Pulmonary artery endothelial cell (primary cell): Measurements from ENCODE around the gene TUBB. TPM values are rescaled to one million over a fixed set of nuclear protein-coding genes. Genes with fewer than 3 reads are reported as not detected.

ENCODE experiments used
- DNase-seq: peaks from one replicate; pipeline ENCODE4 v3.0.0-alpha.2; 2011; ENCODE audit warnings: low read depth, low spot score
- total RNA-seq: library from RNA; depleted of rRNA; stranded (reverse); fragments of >200 nt; gene quantifications from 2 replicates; pipeline ENCODE4 v1.2.3, GENCODE V29; 2014

Gene TUBB
- total RNA-seq, 1 donor from 2014 or later = 537 TPM

DNA sequence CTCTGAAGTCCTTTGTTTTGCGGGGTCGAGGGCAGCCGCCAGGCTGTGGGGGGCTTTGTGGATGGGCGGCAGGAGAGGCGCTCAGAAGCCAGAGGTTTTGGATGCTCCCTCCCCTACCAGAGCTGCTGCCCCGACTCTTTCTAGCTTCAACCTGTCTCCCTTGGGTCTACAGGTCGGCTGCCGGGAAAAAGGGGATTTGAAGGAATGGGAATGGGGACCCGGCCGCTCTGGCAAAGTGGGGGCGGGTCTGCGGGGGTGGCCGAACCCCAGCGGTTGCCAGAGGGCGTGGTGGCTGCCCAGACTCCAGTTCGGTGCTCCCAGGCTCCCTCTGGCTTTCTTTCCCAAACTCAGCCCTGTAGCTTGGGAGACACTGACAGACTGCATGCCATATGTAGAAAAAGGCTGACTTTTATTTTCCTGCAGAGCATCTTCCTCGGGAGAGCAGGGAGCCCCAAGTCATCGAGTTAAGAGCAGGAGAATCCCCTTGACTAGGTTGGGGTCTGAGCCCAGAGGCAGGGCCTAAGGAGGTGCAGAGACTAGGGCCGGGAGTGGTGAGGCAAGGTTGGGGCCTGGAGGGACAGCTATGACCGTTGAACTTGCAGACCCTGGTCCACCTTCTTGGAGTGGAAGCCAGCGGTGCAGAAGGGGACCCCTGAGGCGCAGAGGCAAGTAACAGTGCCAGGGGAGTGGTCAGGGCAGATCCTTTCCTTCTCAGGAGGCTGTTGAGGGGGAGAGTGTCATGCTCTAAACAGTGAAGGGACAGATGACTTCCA is 32.3 kb upstream of the TUBB start:
- no peak for DNase-seq

DNA sequence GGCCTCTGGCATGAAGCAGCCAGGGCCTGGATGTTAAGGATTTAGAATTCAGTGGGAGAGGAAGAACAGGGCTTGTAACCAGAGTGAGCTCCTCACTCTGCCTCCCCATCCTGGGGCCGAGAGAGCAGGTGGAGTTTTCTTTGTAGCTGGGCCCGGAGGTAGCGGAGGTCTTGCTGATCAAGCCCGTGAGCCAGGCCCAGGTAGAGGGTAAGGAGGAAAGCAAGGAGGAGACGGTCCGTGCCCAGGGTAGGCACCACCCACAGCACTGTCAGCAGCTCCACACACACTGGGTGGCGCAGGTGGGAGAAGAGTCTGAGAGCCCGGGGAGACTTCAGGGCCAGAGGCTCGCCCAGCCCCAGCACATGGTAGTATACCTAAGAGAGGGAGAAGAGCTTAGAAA is 31.6 kb upstream of the TUBB start:
- no peak for DNase-seq

GRCh38 chr6:30689022-30689865 is 30.9 kb upstream of the TUBB start:
- DNase-seq = no peak

- no peak for DNase-seq
Observed at GRCh38 chr6:30689985-30690384, 30.2 kb upstream of the TUBB start.

DNA sequence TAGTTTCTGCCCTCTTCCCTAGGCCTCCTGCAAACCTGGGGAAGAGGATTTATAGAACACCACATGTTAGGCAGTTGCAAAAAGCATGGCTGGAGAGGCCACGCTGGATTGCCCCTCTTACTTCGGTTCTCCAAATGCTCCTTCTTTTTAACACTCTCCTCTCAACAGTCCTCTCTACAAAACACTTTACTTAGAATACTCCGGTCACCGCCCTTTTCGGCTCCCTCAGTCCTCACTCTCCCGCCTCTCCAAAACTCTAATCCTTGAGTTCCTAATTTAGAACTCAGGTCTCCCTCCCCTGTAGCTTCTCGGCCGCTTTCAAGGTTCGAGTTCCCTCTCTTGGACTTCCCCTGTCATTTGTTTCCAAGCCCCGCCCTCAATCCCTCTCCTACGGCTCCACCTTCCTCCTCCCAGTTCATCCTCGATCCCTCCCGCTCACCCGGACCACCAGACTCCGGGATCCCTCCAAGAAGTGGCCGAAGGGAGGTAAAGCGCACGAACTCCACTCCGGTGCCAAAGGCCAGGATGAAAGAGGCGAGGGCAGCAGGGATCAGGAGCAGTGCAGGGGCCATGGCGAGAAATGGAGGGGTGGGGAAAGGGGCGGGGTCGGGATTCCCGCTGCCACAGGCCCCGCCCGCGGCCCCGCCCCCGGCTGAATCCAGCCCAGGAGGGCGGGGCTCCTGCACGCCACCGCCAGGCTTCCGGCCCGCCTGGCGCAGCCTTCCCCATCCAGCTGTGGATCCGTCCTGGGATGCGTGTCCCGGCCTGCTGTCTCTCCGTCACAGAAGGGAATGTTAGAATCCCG is 29.5 kb upstream of the TUBB start, which contains the start of gene NRM:
Gene NRM (minus strand): TSS at position 582 of the 805 bp plus-strand sequence. CDS start 10 bp downstream, at position 572.
- no peak for DNase-seq

DNA sequence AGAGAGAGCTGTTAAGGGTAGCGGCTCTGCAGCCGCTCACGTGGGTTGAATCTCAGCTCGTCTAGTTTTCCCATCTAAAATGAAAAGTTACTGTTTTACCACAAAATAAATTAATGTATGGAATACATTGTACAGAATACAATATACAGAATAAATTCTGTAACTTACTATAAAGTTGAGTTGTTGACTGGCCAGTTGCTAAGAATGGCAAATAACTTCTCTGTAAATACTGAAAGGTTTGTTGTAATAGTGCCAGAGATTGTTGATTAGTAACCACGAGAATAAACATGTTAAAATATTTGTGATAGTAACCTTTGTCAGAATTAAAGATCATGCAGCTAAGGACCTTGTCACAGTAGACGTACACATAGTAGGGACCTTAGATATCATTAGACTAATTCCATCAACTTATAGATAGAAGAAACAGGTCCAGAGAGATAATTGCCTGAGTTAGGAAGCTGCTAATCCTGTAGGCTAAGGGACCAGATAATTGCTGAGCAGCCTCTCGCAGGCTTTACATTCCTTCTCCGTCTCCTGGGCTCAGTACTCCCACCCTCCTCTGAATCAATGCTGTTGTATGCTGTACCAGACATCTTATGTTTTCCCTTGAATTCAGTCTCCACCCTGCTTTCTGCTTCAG is 28.8 kb upstream of the TUBB start:
- DNase-seq = no peak

DNA sequence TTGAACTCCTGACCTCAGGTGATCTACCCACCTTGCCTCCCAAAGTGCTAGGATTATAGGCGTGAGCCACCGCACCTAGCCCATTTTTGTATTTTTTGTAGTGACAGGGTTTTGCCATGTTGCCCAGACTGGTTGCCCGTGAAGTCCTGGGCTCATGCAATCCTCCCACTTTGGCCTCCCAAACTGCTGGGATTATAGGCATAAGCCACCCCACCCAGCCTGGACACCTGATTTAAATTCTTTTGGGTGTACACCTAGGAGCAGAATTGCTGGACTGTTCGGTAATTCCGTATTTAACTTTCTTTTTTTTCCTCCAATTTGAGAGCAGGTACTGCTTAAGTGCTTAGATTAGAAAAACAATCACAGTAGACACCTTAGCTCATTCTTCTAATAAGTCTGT is 23.7 kb upstream of the TUBB start:
- DNase-seq = no peak

- no peak for DNase-seq
Observed at GRCh38 chr6:30700340-30700739, 19.8 kb upstream of the TUBB start.

DNA sequence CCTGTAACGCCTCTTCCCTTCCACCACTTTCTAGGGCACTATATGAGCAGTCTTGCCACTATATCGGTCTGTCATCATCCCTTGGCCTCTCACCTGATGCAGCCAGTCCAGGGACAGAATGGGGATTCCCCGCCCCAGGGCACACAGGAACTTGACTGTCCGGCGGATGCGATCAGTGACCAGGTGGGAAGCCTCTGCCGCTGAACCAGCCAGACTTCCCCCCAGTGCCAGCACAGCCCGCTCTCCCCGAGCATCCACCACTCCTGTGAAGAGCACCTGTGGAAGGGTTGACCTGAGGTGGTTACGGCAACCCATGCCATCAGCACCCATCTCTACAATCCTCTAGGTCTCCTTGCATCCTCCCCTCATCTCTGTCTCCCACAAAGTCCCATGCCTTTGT is 17.1 kb upstream of the TUBB start:
- DNase-seq = no peak

DNA sequence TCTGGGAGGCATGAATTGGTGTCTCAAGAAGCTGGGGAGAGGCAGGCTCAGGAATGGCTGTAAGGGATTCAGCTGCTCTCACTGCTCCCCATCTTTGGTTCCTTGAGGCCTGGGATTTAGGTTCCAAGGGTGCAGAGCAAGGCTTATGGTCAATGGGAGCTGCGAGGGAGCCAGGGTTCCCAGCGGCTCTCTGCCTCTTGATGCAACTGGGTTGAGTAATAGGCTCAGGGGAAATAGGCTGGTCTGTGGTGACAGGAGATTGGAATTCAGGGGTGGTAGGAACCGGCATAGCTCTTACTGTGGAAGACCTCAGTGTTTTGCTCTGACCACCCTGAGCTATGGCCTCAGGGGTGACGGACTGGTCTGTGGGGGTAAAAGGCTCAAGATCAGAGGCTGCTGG is 16.3 kb upstream of the TUBB start:
- DNase-seq = no peak

DNA sequence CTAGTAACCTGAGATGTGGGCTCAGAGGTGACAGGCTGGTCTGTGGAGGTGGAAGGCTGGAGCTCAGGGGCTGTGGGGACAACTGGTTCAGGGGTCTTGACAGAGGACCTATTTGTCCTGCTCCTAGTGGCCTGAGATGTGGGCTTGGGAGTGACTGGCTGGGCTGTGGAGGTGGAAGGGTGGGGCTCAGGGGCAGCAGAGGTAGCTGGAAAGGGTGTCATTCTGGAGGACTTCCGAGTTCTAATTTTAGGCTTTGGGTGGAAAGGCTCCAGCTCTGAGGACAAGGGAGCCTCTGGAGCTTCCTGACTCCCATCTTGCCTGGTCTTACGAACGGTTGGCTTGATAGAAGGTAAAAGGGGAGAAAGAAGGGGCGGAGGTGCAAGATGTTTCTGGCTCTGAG is 14.5 kb upstream of the TUBB start:
- no peak for DNase-seq

DNA sequence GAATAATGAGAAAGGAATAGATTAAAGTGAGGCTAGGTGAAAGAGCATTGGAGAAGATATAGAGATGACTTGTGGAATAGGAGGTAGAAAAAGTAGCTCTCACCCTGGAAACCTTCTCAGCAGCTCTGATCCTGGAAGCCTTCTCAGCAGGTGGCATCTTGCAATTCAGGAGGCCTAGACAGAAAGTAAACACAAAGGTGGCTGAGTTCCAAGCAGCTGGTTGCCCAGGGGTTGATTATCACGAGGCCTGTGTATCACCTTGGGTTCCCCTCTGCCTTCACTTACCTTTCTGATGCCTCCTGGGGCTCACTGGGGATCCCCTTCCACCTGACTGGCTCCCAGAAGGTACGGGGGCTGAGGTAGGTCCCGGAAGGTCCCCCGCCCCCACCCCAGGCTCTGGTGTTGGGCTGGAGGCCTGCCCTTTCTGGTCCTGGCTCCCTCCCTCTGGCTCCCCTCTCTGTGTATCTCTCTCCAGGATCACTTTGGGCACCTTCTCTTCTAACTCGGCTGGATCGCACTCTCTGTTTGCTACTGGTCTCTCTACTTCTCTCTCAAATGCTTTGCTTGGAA is 12.8 kb upstream of the TUBB start:
- no peak for DNase-seq

- no peak for DNase-seq
Observed at GRCh38 chr6:30709101-30709868, 10.9 kb upstream of the TUBB start.

GRCh38 chr6:30711758-30712380 is 8.3 kb upstream of the TUBB start:
- no peak for DNase-seq

DNA sequence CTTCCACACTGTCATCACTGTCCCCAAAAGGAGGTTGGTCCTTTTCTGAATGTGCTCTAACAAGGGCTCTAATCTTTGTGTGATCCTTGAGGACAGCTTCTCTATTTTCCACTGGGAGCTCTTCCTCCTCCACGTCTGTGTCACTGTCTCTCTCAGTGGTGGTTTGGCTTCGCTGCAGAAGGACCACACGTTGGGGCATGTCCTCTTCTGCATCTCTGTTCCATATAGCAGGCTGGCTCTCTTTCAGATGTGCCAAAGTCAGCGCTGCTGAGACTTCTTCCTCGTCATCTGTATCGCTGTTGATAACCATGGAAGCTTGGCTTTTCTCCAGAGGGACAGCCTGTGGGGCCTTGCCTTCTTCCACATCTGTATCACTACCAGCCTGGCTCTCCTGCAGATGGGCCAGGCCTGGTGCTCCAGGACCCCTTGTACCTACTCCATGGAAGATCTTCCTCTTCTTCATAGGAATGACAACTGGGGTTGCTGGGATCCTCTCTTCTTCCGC is 7.7 kb upstream of the TUBB start:
- DNase-seq = no peak

DNA sequence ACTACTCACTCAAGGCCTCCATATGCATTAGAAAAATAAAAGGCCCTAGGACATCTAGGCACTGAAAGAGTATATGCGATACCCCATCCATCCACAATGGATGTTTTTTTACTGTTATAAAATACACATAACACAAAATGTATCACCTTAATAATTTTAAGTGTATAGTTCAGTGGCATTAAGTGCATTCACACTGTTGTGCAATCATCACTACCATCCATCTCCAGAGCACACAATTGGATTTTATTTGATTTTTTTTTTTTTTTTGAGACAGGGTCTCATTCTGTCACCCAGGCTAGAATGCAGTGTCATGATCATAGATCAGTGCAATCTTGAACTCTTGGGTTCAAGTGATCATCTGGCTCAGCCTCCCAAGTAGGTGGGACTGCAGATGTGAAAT is 5.9 kb upstream of the TUBB start:
- no peak for DNase-seq

GRCh38 chr6:30716879-30717128 is 3.3 kb upstream of the TUBB start:
- DNase-seq = no peak

DNA sequence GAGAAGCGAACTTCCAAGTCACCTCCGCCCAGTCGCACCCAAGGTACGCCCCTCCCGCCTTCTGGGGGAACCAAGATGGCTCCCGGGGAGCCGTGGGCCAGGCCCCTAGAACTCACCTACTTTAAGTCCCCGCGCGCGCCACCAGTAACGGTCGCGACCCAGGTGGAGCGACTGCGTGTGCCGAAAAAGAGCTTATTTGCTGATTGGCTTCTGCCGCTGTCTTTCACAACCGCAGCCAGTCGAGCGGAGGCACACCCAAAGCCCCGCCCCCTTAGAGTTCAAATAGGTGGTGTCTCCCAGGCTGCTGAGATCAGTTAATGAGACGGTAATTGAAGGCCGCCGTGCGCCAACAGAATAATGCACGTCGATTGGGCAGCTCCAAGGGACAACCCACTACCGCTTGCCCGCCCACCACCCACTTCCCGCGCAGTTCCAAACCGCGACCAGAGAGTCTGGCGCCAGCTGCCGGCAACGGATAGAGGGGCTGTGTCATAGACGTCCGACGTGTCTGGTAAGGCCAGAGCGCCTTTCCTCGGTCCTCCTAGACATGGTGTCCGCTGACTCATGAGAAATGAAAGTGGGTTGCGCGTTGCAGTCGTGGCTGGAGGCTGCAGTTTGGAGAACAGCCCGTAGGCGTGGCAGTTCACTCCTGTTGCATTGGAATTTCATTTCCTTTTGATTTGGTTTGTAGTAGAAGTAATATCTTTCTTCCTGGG is 2.9 kb upstream of the TUBB start, which contains the start of gene MDC1:
Gene MDC1 (minus strand): TSS at position 153 of the 716 bp plus-strand sequence. CDS start 2,106 bp downstream, outside the sequence.
- DNase-seq = peak; percentile 100
